Measurements from ENCODE around the gene CSTA.

CSTA gene, protein sequence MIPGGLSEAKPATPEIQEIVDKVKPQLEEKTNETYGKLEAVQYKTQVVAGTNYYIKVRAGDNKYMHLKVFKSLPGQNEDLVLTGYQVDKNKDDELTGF

DNA sequence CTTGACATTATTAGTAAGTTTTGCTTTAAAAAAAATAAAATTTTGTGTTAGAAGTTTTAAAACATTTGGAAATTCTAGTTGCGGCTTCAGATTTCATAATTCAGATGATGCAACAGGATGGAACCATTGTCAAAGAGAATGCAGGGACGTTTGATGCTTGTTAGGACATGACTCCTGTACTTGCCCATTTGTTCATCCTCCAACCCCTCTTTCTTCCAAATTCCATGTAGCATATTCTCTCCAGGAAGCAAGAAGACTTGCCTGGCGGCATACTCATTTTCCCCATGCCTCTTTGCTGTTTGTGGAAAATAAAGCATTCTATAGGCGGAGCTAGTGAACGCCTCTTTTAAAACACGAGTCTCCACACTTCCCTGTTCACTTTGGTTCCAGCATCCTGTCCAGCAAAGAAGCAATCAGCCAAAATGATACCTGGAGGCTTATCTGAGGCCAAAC lies at the start of gene CSTA:
Gene CSTA, plus strand, starts transcription at position 378 of the 453 bp plus-strand sequence. Its CDS starts 45 bp downstream, at position 423.
- no peak for DNase-seq (ENCODE audit: low read depth in 2 of 2)

DNA sequence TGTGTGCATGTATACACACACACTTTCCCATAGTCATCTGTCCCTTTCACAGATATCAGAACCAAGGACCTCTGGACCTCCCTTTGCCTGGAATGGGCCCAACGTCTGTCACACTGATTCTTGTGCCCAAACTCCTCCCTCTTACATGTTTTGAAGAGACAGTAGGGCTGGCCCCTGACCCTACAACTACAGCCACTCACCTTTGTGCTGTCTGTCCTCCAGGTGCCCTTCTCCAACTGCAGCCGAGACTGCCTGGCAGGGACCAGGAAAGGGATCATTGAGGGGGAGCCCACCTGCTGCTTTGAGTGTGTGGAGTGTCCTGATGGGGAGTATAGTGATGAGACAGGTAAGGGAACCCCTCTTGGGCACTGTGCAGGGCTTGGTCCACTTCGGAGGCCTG lies 43.2 kb upstream of the CSTA start:
- DNase-seq (ENCODE audit: low read depth in 2 of 2): no peak

DNA sequence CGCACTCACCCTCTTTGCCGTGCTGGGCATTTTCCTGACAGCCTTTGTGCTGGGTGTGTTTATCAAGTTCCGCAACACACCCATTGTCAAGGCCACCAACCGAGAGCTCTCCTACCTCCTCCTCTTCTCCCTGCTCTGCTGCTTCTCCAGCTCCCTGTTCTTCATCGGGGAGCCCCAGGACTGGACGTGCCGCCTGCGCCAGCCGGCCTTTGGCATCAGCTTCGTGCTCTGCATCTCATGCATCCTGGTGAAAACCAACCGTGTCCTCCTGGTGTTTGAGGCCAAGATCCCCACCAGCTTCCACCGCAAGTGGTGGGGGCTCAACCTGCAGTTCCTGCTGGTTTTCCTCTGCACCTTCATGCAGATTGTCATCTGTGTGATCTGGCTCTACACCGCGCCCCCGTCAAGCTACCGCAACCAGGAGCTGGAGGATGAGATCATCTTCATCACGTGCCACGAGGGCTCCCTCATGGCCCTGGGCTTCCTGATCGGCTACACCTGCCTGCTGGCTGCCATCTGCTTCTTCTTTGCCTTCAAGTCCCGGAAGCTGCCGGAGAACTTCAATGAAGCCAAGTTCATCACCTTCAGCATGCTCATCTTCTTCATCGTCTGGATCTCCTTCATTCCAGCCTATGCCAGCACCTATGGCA lies 41.1 kb upstream of the CSTA start:
- no peak for DNase-seq (ENCODE audit: low read depth in 2 of 2)

DNA sequence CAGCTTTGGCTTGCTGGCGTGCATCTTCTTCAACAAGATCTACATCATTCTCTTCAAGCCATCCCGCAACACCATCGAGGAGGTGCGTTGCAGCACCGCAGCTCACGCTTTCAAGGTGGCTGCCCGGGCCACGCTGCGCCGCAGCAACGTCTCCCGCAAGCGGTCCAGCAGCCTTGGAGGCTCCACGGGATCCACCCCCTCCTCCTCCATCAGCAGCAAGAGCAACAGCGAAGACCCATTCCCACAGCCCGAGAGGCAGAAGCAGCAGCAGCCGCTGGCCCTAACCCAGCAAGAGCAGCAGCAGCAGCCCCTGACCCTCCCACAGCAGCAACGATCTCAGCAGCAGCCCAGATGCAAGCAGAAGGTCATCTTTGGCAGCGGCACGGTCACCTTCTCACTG lies 40.6 kb upstream of the CSTA start:
- no peak for DNase-seq (ENCODE audit: low read depth in 2 of 2)

DNA sequence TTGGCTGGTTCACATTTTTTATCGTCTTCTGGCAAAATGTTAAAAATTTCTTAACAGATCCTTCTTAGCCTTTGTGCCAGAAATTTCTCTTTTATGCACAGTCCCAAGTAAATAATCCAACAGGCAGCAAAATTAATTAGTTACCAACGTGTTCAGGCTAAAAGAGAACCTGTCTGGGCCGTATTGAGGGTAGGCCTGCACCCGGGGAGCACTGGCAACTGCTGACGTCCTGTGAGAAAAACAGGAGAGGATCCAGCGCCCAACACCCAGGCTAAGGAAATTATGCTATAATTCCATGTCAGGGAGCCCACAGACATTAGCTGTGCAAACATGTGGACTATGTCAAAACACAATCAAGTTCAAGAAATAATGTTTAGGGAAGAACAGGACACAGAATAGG lies 30.7 kb upstream of the CSTA start:
- DNase-seq (ENCODE audit: low read depth in 2 of 2): no peak

DNA sequence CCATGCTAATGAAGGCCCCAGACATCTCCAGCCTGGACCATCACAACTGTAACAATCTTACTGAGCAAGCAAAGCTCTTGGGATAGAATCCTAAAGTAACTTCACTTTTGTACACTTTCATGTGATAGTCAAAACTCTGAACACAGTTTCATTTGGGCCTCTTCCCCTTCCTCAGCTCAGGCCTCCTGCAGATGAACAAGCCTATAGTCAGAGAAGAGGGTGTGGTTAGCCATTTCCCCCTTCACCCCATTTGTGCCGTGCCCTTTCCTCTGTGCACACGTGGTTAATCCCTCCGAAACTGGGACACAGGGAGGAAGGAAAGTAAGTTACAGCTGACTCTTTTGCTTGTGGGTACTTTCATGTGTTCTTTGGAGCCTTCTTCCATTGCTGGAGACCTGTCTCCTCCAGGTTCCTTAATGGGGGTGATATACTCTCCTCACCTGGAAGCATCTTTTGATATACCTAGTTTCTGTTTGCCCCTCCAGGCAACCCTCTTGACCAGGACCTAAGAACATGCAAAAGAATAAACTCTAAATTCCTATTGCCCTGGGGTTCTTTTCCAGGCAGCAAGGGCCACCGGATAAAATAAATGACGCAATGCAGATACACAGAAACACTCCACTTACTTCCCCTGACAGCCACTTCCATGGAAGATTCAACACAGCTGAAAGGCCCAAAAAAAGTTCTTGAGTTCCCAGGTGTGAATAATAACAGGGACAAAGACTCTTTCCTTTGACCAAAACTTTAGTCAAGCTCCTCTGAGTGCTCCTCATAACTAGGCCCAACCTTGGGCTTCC lies 29.6 kb upstream of the CSTA start:
- DNase-seq (ENCODE audit: low read depth in 2 of 2): no peak

DNA sequence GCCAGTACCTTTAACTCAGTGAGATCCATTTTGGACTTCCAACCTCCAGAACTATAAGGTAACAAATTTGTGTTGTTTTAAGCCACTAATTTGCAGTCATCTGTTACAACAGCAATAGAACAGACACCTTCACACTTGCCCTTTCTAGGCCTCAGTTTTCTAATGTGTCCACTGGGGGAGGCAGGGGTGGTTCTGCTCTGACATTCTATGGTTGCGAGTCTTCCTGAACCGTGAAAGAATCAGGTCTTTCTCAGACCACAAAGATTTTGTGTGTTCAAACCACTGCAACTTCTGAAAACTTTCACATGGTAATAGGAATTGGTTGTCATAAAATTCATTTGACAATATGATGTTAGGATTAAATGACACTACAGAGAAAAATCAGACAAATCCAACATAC lies 26.8 kb upstream of the CSTA start:
- no peak for DNase-seq (ENCODE audit: low read depth in 2 of 2)

DNA sequence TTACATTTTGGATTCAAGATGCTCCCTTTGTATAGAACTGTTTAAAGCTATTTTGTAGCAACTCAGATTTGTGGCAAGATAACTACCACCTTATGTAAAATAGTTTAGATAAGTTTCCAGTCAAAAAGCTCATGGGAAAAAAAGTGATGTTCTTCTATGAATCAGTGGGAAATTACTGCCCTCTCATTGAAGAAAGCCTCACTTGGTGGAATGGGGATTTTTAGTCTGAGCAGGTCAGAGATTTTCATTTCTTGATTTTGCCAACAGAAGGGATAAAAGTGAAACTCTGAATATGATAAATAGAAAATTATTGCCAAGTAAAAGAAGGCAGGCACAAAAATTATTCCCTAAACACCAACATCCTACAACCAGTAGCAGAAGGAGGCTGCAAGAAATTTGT lies 25.8 kb upstream of the CSTA start:
- no peak for DNase-seq (ENCODE audit: low read depth in 2 of 2)

DNA sequence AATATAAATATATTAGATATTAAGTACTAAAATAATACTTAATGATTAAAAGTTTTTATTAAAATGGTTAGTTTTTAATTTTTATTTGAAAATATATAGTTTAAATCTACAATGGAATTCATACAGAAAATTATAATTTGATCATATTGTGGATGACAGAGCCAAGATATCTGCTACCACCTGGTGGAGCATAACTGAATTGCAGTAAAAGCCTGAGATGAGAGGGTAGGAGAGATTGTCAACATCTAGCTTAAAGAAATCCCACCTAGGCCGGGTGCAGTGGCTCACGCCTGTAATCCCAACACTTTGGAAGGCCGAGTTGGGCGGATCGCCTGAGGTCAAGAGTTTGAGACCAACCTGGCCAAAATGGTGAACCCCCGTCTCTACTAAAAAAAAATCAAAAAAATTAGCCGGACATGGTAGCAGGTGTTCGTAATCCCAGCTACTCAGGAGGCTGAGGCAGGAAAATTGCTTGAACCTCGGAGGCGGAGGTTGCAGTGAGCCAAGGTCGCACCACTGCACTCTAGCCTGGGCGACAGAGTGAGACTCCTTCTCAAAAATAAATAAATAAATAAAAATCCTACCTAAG lies 25.1 kb upstream of the CSTA start:
- no peak for DNase-seq (ENCODE audit: low read depth in 2 of 2)

DNA sequence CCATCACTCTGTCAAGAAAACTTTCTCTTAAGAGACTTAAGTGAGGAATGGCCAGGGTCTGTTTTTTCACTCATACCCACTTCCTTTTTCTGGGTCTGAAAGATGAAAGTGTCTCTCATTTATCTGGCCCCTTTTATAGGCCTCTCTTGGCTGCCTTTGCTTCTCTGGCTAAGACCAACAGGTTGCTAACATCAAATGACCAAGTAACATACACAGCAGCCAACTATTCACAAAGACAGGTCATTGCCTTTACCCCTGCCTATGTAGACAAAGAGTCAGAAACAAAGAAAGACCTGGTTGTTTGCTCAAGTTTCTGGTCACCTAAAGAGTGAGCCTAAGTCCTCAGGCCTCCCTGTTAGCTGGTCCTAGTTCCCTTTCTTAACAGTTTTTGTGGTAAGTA lies 24.0 kb upstream of the CSTA start:
- no peak for DNase-seq (ENCODE audit: low read depth in 2 of 2)

DNA sequence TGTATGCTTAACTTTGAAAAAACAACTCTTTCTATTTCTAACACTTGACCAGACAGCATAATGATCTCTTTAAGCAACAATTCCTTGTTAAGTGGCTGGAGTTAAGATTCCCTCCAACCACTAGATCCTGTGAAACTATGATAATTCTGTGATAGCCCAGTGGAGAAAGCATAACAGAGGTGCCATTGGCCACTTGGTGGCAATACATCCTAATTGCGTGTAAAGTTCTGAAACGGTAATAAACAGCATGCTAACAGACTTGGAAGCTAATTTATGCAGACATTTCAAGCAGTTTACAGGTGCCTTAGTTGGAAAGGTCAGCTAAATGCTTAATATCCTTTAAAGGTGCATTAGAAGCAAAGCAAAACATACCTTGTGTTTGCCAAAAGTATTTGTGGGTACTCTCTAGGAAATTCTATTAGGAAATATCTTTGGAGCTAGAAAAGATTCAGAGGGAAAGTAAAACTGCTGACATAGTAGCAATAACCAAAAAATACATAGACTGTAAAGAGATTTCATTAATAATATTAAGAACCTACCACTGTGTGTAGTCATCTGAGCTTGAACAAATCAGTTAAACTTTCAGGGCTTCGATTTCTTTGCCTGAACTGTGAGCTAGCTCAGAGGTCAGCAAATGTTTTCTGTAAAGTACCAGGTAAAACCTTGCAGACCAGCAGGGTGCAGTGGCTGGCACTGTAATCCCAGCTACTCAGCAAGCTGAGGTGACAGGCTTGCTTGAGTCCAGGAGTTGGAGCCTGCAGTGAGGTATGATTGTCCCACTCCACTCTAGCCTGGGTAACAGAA lies 19.0 kb upstream of the CSTA start:
- DNase-seq (ENCODE audit: low read depth in 2 of 2): no peak

DNA sequence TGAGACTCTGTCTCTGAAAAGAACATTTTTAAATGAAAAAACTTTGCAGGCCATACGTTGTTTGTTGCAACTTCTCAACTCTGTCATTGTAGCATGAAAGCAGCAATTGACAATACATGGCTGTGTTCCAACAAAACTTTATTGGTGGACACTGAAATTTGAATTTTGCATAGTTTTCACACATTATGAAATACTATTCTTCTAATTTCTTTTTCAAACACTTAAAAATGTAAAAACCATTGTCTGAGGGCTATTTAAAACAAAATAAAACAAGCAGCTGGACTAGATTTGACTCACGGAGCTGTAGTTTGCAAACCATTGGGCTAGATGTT lies 18.5 kb upstream of the CSTA start:
- DNase-seq (ENCODE audit: low read depth in 2 of 2): no peak

DNA sequence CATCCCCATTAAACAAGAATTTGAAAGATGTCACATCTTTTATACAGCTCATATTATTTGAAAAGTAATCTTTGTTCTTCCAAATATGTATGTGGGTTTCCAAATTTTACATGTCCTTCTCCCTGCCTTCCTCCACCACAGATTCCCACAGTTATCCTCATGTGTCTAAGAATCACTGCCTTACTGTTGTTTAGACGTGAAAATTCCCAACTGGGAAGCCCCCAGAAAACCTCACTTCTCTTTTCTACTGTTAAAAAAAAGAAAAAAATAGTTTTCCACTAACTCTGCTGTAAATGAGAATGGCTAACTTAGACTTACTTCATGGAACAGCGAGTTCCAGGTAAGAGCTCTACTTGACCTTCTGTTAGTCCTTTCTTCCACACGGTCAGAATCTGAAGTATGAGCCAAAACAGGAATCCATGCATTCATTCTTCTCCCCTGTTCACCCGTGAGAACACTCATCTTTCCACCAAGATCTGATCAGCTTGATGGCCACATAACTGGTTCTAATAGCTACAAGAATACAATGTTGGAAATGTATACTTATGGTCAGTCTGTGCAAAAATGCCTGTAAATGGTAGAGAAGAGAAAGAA lies 17.9 kb upstream of the CSTA start:
- no peak for DNase-seq (ENCODE audit: low read depth in 2 of 2)

DNA sequence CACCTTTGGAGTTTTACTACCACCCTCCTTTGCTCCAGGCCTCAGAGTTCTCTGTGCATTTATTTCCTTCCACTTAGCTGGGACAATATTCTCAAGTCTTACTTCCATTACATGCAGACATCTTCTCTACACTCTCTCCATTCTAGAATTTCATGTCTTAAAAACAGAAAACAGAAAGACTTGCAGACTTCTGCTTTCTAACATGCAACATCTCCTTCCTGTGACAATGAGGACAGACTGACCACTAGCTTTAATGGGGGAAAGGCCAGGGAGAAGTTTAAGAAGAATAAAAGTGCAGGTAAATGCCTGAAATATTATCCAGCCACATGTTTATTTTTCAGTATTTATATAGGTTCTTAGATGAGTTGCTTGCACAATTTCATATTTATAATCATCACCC lies 17.1 kb upstream of the CSTA start:
- DNase-seq (ENCODE audit: low read depth in 2 of 2): no peak

DNA sequence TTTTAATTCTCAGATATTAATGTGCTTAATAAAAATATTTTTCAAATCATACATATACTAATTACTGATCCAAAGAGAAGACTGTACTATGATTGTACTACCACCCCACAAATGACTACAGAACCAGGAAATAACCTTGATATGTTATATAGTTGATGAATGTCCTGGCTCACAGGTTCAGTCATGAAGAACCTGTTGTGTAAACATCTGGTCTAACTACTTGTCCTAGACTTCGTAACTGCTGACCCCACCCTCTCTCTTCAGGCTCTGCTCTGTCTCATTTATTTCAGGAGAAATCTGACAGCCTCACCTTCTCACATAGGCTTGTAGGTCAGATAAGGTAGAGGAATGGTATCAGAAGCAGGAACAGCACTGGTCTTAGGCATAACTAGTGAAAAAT lies 14.7 kb upstream of the CSTA start:
- no peak for DNase-seq (ENCODE audit: low read depth in 2 of 2)

DNA sequence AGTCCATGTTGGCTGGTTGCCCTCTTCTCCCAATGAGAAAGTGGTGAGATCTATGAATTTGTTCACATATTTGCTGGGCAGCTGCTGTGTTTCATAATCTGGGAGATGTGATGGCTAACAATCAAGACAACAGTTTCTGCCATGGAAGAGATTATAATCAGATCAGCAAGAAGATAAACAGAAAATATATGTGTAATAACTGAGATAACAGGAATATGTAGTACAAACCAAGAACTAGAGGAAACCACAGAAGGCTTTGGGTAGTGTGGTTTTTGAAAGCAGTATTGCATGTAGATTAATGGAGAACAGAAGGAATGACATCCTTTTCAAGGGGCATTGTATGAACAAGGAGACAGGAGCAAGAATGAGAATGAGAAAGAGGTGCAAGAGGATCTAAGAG lies 12.2 kb upstream of the CSTA start:
- no peak for DNase-seq (ENCODE audit: low read depth in 2 of 2)

DNA sequence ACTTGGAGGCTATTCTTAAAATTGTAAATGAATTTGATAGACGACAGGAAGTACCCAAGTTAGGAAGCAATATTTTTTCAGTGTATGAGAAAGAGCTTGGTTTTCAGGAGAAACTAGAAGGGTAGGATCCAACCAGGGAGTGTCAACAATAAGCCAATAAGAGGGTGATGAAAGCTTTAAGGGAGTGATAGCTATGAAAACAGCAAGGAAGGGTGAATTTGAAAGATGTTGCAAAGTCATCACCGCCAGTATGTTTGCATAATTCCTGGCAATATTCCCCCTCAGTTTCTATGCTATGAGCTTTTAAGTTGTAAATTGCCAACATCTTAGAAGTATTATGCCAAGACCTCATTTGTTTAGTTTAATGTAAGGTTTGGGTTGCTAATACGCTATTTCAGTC lies 11.8 kb upstream of the CSTA start:
- DNase-seq (ENCODE audit: low read depth in 2 of 2): no peak

DNA sequence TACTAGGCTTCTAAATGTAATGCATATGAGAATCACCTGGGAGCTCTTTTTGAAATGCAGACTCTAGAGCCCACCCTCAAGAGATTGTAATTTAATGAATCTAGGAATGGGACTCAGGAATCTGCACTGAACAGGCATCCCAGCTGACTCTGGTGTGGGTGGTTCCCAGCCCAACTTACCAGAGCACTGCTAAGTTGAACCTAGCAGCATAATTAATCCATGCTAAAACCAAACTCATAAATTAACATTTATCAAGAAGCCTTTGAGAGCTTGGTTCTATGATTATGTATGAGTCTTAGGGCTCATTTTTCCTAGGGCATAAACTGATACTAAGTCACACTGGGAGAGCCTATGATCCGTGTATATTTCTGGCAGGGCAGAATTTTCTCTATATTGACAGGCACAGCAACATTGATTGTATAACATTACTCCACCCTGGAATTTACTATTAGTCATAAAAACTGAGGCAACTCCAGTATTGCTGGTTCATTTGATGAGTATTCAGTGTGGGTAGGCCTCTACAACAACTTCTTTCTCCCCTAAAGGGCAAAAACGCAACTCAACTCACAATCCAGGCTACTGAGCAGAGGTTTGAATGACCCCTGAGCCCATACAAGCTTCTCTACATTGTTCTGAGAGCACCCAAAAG lies 10.7 kb upstream of the CSTA start:
- no peak for DNase-seq (ENCODE audit: low read depth in 2 of 2)

DNA sequence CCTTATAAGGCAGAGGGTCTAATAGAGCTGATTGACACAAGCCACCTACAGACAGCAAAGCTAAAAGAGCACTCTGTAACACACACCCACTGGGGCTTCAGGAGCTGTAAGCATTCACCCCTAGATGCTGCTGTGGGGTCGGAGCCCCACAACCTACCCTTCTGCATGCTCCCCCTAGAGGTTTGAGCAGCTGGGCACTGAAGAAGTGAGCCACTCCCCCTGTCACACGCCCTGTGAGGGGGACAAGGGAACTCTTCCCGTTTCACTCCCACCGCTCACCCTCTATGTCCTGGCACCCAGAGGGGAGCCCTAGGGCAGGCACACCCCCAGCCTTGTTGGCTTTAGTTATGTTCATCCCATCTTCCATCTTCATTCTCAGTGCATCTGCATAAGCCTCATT lies 9.4 kb upstream of the CSTA start:
- DNase-seq (ENCODE audit: low read depth in 2 of 2): no peak

DNA sequence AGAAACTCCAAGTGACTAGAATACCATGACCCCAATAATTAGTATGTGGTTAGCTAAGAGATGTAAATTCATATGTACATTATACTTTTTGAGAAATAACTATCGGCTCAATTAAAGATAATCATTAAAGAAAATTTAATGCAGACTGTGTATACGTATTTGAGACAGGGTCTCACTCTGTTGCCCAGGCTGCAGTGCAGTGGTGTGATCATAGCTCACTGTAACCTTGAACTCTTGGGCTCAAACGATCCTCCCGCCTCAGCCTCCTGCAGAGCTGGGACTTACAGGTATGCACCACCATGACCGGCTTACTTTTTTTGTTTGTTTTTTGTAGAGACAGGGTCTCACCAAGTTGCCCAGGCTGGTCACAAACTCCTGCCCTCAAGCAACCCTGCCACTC lies 8.7 kb upstream of the CSTA start:
- no peak for DNase-seq (ENCODE audit: low read depth in 2 of 2)

DNA sequence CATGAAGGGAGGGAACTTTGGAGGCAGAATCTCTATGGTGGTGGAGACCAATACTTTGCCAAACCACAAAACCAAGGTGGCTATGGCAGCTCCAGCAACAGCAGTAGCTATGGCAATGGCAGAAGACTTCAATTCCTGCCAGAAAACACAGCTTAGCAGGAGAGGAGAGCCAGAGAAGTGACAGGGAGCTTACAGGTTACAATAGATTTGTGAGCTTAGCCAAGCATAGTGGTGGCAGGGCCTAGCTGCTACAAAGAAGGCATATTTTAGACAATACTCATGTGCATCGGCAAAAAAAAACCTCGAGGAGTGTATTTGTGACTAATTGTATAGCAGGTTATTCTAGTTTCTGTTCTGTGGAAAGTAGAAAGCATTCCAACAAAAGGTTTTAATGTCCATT lies 6.4 kb upstream of the CSTA start:
- no peak for DNase-seq (ENCODE audit: low read depth in 2 of 2)

Measured in stimulated activated CD8-positive, alpha-beta memory T cell treated with anti-CD3 and anti-CD28 coated beads, Interleukin-7, amount 100 ng/mL, for 1 hour (primary cell).